Thyroid gland (tissue), 4 donors: ENCODE results near the gene COX8A.

ENCODE experiments used
- POLR2A ChIP-seq, 2 donors: fragments of 450-650 bp; IDR thresholded peaks; one replicate each; pipeline ENCODE4 v1.6.1; 2017; ENCODE audit warnings: antibody characterized with exemption in 2 of 2, mild to moderate bottlenecking in 2 of 2, moderate library complexity in 1 of 2
- TF ChIP-seq, protein P1 (sequence below), 6 experiments: fragments of 200-600 bp in 3 of 6; fragments of 450-650 bp in 3 of 6; sonication (generic) in 3 of 6; IDR thresholded peaks; one replicate each; pipeline ENCODE4 v1.5.1; 2016 to 2019; ENCODE audit warnings: antibody characterized with exemption in 6 of 6, mild to moderate bottlenecking in 2 of 6, inconsistent platforms in 1 of 6, moderate library complexity in 1 of 6

DNA sequence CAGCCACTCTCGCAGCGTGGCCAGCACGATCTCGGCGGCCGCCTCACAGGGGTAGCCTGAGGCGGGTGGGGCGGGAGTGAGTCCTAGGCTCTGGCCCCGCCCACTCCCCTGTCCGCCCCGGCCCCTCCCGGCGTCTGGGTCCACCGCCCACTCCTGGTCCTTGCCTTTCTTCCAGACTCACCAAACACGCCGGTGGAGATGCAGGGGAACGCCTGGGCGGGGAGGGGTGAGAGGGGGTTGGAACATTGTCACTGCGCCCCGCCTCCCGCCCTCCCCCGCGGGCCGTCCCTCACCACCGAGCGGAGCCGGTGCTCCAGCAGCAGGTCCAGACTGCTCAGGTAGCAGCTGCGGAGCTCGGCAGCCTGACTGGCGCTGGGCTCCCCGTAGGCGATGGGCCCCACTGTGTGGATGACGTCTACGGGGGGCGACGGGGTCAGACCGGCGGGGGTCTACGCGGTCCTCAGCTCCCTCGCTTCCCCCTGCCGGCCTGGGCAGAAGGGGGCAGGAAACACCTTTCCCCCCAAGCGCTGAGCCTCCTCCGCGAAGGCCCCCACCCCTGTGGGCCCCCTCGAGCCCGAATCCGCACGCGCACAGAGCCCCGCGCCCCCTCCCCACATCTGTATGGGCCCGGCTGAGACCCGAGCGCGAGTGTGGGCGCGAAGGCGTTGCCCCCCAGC lies 25.1 kb downstream of the COX8A start:
- TF ChIP-seq POLR2A (IDR thresholded peaks at IDR 0.05): peak in 1 of 2 donors; percentile 14
- TF ChIP-seq, protein P1, sequence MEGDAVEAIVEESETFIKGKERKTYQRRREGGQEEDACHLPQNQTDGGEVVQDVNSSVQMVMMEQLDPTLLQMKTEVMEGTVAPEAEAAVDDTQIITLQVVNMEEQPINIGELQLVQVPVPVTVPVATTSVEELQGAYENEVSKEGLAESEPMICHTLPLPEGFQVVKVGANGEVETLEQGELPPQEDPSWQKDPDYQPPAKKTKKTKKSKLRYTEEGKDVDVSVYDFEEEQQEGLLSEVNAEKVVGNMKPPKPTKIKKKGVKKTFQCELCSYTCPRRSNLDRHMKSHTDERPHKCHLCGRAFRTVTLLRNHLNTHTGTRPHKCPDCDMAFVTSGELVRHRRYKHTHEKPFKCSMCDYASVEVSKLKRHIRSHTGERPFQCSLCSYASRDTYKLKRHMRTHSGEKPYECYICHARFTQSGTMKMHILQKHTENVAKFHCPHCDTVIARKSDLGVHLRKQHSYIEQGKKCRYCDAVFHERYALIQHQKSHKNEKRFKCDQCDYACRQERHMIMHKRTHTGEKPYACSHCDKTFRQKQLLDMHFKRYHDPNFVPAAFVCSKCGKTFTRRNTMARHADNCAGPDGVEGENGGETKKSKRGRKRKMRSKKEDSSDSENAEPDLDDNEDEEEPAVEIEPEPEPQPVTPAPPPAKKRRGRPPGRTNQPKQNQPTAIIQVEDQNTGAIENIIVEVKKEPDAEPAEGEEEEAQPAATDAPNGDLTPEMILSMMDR (IDR thresholded peaks at IDR 0.05): peak in 1 of 6 experiments; percentile 9
